NCI-H146 treated with DMSO at 0.1 percent for 48 hours (cell line): ENCODE results near the gene ANKRD28.

ENCODE experiments used
- DNase-seq: peaks from one replicate; lab custom pipeline; 2025; ENCODE audit not compliant: unreplicated experiment; lab: John Stamatoyannopoulos, UW

The ANKRD28 gene

GRCh38 chr3:15726043-15726442 is 71.7 kb downstream of the ANKRD28 start:
- no peak for DNase-seq

GRCh38 chr3:15724446-15724845 is 73.3 kb downstream of the ANKRD28 start:
- no peak for DNase-seq

DNA sequence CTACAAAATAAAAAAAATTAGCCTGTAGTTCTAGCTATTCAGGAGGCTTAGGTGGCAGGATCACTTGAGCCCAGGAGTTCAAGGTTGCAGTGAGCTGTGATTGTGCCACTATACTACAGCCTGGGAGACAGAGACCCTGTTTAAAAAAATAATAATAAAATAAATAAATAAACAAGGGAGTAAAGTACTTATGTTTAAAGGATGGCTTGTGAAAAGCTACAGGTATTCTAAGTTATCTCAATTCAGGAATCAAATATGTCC is 74.2 kb downstream of the ANKRD28 start:
- DNase-seq = no peak

DNA sequence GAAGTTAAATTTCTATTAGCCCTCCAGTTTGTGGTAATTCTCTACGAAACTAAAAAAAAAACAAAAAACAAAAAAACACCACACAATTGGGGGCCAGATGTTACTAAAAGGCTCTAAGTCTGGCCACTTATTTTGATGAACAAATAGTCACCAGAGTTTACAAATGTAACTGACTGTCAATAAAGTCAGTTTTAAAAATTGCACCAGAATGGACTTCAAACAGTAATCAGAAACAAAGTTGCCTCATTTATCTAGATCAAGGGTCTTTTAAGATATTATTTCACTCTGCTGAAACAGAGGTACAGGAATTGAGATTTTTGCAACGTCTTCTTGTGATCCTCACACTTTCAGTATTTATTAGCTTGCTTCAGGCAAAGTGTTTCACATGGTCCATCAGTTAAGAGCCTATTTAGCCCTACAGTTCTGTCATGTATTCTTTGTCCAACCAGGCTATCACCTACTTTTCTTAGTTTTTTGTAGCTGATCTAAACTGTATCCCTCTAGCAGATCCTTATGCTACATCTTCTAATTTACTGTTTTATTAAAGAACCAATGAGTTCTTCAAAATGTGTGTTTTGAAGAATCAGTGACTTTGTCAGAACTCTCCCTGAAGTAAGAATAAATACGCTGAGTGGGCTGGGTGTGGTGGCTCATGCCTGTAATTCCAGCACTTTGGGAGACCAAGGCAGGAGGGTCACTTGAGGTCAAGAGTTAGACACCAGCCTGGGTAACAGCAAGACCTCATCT is 74.7 kb downstream of the ANKRD28 start:
- DNase-seq = no peak

- no peak for DNase-seq
Observed at GRCh38 chr3:15716178-15716577, 81.6 kb downstream of the ANKRD28 start.

DNA sequence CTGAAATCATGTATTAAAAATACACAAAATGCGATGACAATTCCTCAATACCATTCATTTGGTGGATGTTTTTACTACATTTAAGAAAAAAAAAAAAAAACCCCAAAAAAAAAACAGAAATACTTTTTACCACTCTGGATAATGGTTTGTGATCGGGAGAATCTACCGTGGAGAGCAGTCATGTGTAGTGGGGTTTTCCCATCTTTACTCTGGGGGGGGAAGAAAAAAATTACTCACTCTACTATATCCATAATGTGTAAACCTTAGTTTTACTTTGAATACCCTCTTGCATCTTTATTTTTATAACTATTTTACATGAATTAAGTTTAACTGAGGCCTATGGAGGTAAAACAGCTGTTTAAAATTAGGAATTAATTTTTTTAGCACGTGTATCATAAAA is 83.3 kb downstream of the ANKRD28 start:
- DNase-seq = no peak

DNA sequence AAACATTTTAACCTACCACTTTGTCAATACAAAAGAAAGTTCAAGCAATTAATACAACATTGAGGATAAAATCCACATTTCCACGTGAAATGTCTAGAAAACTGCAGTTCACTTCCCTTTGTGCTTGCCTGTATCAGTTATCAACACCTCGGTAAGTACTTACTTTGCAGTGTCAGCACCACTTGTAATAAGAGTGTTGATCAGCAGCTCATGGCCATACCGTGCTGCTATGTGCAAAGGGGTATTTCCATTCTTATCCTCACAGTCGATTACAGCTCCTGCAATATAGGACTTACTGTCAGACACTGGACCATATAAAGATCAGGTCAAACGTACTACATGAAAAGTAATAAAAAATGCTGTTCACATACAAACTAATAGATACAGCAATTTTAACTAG is 84.4 kb downstream of the ANKRD28 start:
- DNase-seq = no peak

- DNase-seq = no peak
Observed at GRCh38 chr3:15711281-15711680, 86.5 kb downstream of the ANKRD28 start.

GRCh38 chr3:15708882-15709677 is 88.7 kb downstream of the ANKRD28 start:
- no peak for DNase-seq

- no peak for DNase-seq
Observed at GRCh38 chr3:15707779-15708178, 90.0 kb downstream of the ANKRD28 start.

- no peak for DNase-seq
Observed at GRCh38 chr3:15703346-15703745, 94.4 kb downstream of the ANKRD28 start.

DNA sequence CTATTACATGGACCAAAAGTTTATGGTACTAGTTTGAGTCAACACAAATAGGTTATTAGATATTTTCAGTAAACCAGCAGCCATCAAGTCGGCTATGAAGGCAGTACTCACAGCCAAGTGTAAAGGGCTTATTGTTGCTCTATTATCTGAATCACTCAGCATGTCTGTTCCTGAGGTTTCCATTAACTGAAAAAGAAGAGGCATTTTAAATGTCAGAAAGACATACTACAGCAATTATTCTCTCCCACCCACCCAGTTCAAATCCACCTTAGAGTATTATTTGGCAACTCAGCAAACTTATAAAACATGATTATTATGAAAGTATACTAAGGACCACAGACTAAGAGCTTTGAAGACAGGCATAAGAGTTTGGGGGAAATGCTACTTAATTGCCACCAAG is 103.2 kb downstream of the ANKRD28 start:
- no peak for DNase-seq

GRCh38 chr3:15693355-15693754 is 104.4 kb downstream of the ANKRD28 start:
- DNase-seq = no peak

DNA sequence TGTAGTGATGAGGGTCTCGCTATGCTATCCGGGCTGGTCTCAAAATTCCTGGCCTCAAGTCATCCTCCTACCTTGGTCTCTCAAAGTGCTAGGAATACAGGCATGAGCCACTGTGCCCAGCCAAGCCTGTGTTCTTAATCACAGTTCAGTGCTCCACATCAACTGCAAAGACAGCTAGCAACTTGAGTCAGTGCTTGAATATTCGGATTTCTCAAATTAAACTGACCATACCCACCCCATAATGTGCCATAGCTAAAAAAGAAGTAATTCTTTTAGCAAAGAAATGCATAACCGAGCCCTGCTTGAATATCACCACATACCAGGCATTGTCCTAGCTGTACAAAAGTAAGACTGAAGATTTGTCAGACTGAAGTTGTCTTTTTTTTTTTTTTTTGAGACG is 107.0 kb downstream of the ANKRD28 start:
- no peak for DNase-seq

GRCh38 chr3:15690230-15690629 is 107.5 kb downstream of the ANKRD28 start:
- DNase-seq = no peak

GRCh38 chr3:15685927-15686326 is 111.9 kb downstream of the ANKRD28 start:
- no peak for DNase-seq

- no peak for DNase-seq
Observed at GRCh38 chr3:15683253-15683652, 114.5 kb downstream of the ANKRD28 start.

DNA sequence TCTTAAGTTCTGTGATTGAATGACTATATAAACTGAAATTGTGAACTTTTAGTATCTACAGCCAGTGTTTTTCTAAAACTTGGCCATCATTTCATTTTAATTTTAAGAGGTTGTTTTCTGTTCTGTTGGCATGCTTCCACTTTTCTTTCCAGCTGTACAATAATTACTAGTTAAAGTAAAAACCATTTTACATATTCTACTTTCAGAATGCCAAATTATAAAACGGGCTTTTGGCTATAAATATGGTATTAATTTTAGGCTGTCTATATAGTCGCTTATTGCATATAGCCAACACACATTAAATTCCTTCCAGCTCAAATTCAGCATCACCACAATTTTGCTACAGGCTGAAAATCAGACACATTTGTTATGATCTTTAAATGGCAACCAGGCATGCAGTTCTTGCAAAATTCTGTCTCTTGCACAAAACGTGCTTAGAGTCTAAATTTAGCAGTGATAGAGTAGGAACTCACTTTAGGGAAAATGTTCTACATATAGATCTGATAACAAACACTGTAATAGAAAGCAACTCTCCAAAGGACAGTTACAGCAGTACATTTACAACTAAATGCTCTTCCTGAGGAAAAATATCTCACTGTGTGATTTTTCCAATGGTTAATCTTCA is 115.1 kb downstream of the ANKRD28 start:
- DNase-seq = no peak

- DNase-seq = no peak
Observed at GRCh38 chr3:15681668-15682067, 116.1 kb downstream of the ANKRD28 start.

- DNase-seq = no peak
Observed at GRCh38 chr3:15679306-15679705, 118.5 kb downstream of the ANKRD28 start.

DNA sequence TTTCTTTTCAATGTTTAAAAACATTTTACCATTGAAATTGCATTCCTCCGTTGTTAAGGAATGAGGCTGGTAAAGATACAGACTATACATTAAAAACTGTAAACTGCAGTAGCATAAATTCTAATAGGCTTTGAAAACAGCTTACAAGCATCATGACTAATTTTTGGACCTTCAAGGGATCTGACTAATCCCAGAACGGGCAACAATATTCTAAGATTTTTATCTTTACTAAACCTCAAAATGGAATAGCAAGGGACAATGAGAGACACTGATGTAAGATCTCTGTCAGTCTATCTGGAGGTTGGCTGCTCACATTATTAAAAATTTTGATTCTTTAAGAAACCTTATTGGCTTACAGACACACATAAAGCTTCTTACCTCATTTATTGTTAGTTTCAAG is 121.5 kb downstream of the ANKRD28 start:
- no peak for DNase-seq

GRCh38 chr3:15673536-15673935 is 124.2 kb downstream of the ANKRD28 start:
- DNase-seq = no peak
